ENCODE measurements around the gene MTCL3.
A peak's percentile ranks its signal among the peaks of the same experiment; 100 is the strongest.

Gene MTCL3

DNA sequence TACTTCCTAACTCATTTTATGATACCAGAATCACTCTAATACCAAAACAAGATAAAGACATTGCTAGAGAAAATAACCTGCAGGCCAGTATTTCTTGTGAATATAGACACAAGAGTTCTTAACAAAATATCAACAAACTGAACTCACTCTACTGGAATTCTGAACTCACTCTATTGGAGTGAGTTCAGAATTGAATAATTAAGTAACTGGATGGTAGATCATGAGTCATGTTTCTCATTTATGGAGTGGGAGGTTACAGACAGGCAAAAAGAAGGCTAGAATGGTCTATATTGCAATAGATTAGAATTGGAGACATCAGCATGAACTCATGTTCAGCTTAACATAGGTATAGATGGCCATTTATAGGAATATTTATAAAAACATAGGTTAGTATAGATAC is 31.3 kb upstream of the MTCL3 start:
- H3K27ac ChIP-seq (ENCODE audit: insufficient read depth in 1 of 2, low read depth in 1 of 2, low read length in 2 of 2, poor library complexity in 1 of 2, severe bottlenecking in 2 of 2): no peak overlapping the region
- no peaks in the 10 kb centered on the region for H3K36me3 ChIP-seq (ENCODE audit: control insufficient read depth in 4 of 4, insufficient read depth in 4 of 4, low read length in 3 of 4)
- no peak for DNase-seq
- H3K4me3 ChIP-seq (ENCODE audit: control insufficient read depth in 1 of 7, extremely low read depth in 1 of 7, insufficient read depth in 4 of 7, low read depth in 2 of 7, low read length in 6 of 7): no peak overlapping the region
- H3K9me3 ChIP-seq (ENCODE audit: control extremely low read depth in 1 of 5, control insufficient read depth in 4 of 5, insufficient read depth in 2 of 5, low read depth in 1 of 5, low read length in 4 of 5): no peaks in the 10 kb centered on the region
- no peaks in the 10 kb centered on the region for H3K4me1 ChIP-seq (ENCODE audit: control extremely low read depth in 1 of 4, control insufficient read depth in 4 of 4, insufficient read depth in 4 of 4, low read length in 3 of 4)
- H3K27me3 ChIP-seq (replicated peaks in 2 of 5; ENCODE audit: control insufficient read depth in 4 of 5, insufficient read depth in 5 of 5, low read length in 4 of 5): peaks cover 0 to 5% (median 0%) of the 10 kb centered on the region in 5 experiments
- ChIA-PET CTCF (no interaction called here), POLR2A (no interaction called here)

DNA sequence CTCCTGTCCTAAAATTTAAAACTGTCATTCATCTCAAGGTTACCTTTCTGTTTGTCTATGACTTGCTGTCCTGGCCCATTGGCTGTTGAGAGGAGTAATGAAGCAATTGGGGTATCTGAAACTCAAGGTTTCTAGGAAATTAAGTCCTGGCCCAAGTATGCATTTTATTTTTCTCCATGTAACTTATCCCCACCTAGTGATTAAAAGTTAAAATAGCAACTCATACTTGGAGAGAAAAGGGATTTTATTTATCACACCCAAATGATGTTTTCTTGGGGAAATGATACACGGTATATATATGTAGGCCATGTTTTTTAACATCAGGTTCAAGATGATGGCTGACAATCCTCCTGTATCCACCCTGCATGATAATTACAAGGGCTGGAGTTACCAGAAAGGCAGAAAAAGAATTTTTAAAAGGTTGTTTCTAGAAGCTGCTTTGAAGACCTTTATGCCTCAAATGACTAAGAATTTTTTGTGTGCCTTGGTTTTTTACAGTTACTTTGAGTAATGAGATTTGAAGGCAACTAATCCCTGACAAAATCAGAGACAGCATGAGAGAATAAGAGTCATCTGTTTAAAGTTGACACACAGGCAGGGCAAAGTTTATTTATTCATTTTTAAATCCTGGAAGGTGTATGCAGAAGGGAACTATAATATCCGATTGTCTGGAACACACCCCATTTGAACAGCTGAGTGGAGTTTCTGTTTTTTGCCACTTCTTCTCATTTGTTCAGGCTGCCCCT is 28.9 kb upstream of the MTCL3 start:
- CTCF ChIA-PET: interaction anchor here (1.0 kb wide), 1 partner anchor 245 kb away, joined by 3 read pairs; no protein-coding TSS in a partner anchor
- Histone ChIP-seq H3K4me3 (ENCODE audit: control insufficient read depth in 1 of 7, extremely low read depth in 1 of 7, insufficient read depth in 4 of 7, low read depth in 2 of 7, low read length in 6 of 7) (no peak overlapping the region), H3K27me3 (replicated peaks in 2 of 5; ENCODE audit: control insufficient read depth in 4 of 5, insufficient read depth in 5 of 5, low read length in 4 of 5) (peaks cover 0 to 7% (median 0%) of the 10 kb centered on the region in 5 experiments), H3K36me3 (ENCODE audit: control insufficient read depth in 4 of 4, insufficient read depth in 4 of 4, low read length in 3 of 4) (no peaks in the 10 kb centered on the region), H3K4me1 (ENCODE audit: control extremely low read depth in 1 of 4, control insufficient read depth in 4 of 4, insufficient read depth in 4 of 4, low read length in 3 of 4) (no peaks in the 10 kb centered on the region), H3K9me3 (ENCODE audit: control extremely low read depth in 1 of 5, control insufficient read depth in 4 of 5, insufficient read depth in 2 of 5, low read depth in 1 of 5, low read length in 4 of 5) (no peaks in the 10 kb centered on the region), H3K27ac (ENCODE audit: insufficient read depth in 1 of 2, low read depth in 1 of 2, low read length in 2 of 2, poor library complexity in 1 of 2, severe bottlenecking in 2 of 2) (no peak overlapping the region)
- POLR2A ChIA-PET: no interaction called here
- WGBS (ENCODE audit: insufficient coverage): 80% methylated on average over 2 of the region's 2 CpGs
- DNase-seq: no peak

DNA sequence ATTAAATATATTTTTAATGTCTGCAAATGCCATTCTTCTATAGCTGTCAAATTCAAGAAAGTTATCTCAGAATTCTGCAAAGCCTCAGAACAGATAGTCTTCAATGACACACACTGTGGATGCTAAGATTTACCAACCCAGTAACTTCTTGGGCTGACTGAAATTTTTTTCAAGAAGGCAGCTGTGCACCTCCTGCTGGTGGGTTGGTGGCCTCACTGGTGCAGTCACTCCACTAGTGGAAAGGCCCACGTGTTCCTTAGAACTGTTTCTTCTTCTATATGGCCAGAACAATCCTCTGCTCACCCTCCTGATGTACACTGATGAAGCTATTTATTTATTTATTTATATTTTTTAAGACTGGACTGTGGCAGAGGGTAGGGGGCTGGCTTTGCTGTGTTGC is 28.1 kb upstream of the MTCL3 start:
- WGBS (ENCODE audit: insufficient coverage): no CpG with 5 or more reads among the region's 1 CpG
- no peaks in the 10 kb centered on the region for H3K36me3 ChIP-seq (ENCODE audit: control insufficient read depth in 4 of 4, insufficient read depth in 4 of 4, low read length in 3 of 4)
- no peak overlapping the region for H3K4me3 ChIP-seq (ENCODE audit: control insufficient read depth in 1 of 7, extremely low read depth in 1 of 7, insufficient read depth in 4 of 7, low read depth in 2 of 7, low read length in 6 of 7)
- no peaks in the 10 kb centered on the region for H3K4me1 ChIP-seq (ENCODE audit: control extremely low read depth in 1 of 4, control insufficient read depth in 4 of 4, insufficient read depth in 4 of 4, low read length in 3 of 4)
- DNase-seq: peak in 2 of 3 donors; percentile 24 to 26
- CTCF ChIA-PET: interaction anchor here (0.9 to 1.3 kb wide), 2 partner anchors 80 to 81 kb away, joined by 3 read pairs; no protein-coding TSS in a partner anchor
- H3K9me3 ChIP-seq (ENCODE audit: control extremely low read depth in 1 of 5, control insufficient read depth in 4 of 5, insufficient read depth in 2 of 5, low read depth in 1 of 5, low read length in 4 of 5): no peaks in the 10 kb centered on the region
- POLR2A ChIA-PET: no interaction called here
- H3K27me3 ChIP-seq (replicated peaks in 2 of 5; ENCODE audit: control insufficient read depth in 4 of 5, insufficient read depth in 5 of 5, low read length in 4 of 5): peaks cover 0 to 7% (median 0%) of the 10 kb centered on the region in 5 experiments
- H3K27ac ChIP-seq (ENCODE audit: insufficient read depth in 1 of 2, low read depth in 1 of 2, low read length in 2 of 2, poor library complexity in 1 of 2, severe bottlenecking in 2 of 2): no peak overlapping the region

DNA sequence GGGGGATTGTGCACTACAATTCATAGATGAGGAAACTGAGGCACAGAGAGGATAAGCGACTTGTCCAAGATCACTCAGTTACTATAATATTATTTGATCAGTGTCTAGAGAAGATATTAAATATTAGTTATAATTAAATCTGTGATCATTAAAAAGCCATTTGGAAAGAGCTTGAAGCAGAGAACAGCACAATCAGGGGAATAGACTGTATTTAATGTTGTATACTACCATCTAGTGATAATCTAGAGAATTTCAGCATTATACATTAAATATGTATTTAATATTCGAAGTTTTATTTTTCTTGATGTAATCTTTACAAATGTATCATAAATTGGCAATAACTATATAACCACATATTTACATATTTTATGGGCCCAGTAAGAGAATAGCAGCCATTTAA is 20.1 kb upstream of the MTCL3 start:
- peaks cover 2 to 10% (median 6%) of the 10 kb centered on the region in 5 experiments for H3K27me3 ChIP-seq (replicated peaks in 2 of 5; ENCODE audit: control insufficient read depth in 4 of 5, insufficient read depth in 5 of 5, low read length in 4 of 5)
- ChIA-PET POLR2A (no interaction called here), CTCF (interaction anchor here (0.8 to 3.6 kb wide), 16 partner anchors 9 to 238 kb away, joined by 3 to 27 read pairs (median 5); partner anchors contain the start of genes KIAA0408 and MTCL3)
- H3K4me3 ChIP-seq (ENCODE audit: control insufficient read depth in 1 of 7, extremely low read depth in 1 of 7, insufficient read depth in 4 of 7, low read depth in 2 of 7, low read length in 6 of 7): no peak overlapping the region
- H3K36me3 ChIP-seq (ENCODE audit: control insufficient read depth in 4 of 4, insufficient read depth in 4 of 4, low read length in 3 of 4): no peaks in the 10 kb centered on the region
- peak in 2 of 3 donors; percentile 52 to 54 for DNase-seq
- no CpG with 5 or more reads among the region's 2 CpGs for WGBS (ENCODE audit: insufficient coverage)
- no peak overlapping the region for H3K27ac ChIP-seq (ENCODE audit: insufficient read depth in 1 of 2, low read depth in 1 of 2, low read length in 2 of 2, poor library complexity in 1 of 2, severe bottlenecking in 2 of 2)
- H3K9me3 ChIP-seq (ENCODE audit: control extremely low read depth in 1 of 5, control insufficient read depth in 4 of 5, insufficient read depth in 2 of 5, low read depth in 1 of 5, low read length in 4 of 5): no peaks in the 10 kb centered on the region
- no peaks in the 10 kb centered on the region for H3K4me1 ChIP-seq (ENCODE audit: control extremely low read depth in 1 of 4, control insufficient read depth in 4 of 4, insufficient read depth in 4 of 4, low read length in 3 of 4)

DNA sequence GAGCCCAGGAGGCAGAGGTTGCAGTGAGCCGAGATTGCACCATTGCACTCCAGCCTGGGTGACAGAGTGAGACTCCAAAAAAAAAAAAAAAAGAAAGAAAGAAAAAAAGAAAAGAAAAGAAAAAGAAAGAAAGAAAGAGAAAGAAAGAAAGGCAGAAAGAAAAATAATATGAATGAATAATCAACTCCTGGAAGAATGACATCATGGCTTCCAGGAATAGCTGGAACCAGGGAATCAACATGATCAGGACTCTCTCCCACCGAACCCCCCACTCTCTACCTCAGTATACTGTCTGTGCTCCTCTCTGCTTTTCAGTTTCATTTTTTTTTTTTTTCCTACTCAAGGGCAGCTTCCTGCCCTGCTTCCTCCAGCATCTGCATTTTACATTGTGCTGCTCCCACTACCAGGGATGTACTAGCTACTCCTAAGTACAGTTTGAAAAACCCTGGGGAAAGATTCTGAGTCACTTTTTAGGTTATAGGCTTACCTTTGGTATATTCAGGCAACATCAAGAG is 19.7 kb upstream of the MTCL3 start:
- Histone ChIP-seq H3K4me1 (ENCODE audit: control extremely low read depth in 1 of 4, control insufficient read depth in 4 of 4, insufficient read depth in 4 of 4, low read length in 3 of 4) (no peaks in the 10 kb centered on the region), H3K36me3 (ENCODE audit: control insufficient read depth in 4 of 4, insufficient read depth in 4 of 4, low read length in 3 of 4) (no peaks in the 10 kb centered on the region), H3K9me3 (ENCODE audit: control extremely low read depth in 1 of 5, control insufficient read depth in 4 of 5, insufficient read depth in 2 of 5, low read depth in 1 of 5, low read length in 4 of 5) (no peaks in the 10 kb centered on the region), H3K27me3 (replicated peaks in 2 of 5; ENCODE audit: control insufficient read depth in 4 of 5, insufficient read depth in 5 of 5, low read length in 4 of 5) (peaks cover 2 to 10% (median 6%) of the 10 kb centered on the region in 5 experiments), H3K4me3 (ENCODE audit: control insufficient read depth in 1 of 7, extremely low read depth in 1 of 7, insufficient read depth in 4 of 7, low read depth in 2 of 7, low read length in 6 of 7) (no peak overlapping the region), H3K27ac (ENCODE audit: insufficient read depth in 1 of 2, low read depth in 1 of 2, low read length in 2 of 2, poor library complexity in 1 of 2, severe bottlenecking in 2 of 2) (no peak overlapping the region)
- DNase-seq: no peak
- 56% methylated on average over 2 of the region's 2 CpGs for WGBS (ENCODE audit: insufficient coverage)
- ChIA-PET CTCF (interaction anchor here (0.7 to 3.6 kb wide), 17 partner anchors 20 to 237 kb away, joined by 3 to 27 read pairs (median 5); partner anchors contain the start of genes KIAA0408 and MTCL3), POLR2A (no interaction called here)

DNA sequence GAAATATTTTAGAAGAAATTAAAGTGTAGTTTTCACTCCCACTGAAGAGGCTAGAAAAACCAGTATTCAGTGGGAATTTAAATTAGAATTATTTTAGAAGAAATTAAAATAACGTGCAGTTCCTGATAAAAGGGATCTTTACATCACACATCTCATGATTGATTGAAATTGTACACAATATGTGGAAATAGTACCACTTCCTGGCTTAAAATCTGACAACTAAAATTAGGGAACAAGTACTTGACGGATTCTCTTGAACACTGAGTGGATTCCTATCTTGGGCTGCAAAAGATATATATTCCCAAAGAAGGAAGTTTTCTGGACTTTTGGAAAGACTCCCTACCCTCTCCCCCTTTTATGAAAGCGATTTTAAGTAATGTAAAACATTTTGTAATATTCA is 14.6 kb upstream of the MTCL3 start:
- DNase-seq: no peak
- Histone ChIP-seq H3K4me3 (ENCODE audit: control insufficient read depth in 1 of 7, extremely low read depth in 1 of 7, insufficient read depth in 4 of 7, low read depth in 2 of 7, low read length in 6 of 7) (no peak overlapping the region), H3K36me3 (ENCODE audit: control insufficient read depth in 4 of 4, insufficient read depth in 4 of 4, low read length in 3 of 4) (no peaks in the 10 kb centered on the region), H3K9me3 (ENCODE audit: control extremely low read depth in 1 of 5, control insufficient read depth in 4 of 5, insufficient read depth in 2 of 5, low read depth in 1 of 5, low read length in 4 of 5) (no peaks in the 10 kb centered on the region), H3K27me3 (replicated peaks in 2 of 5; ENCODE audit: control insufficient read depth in 4 of 5, insufficient read depth in 5 of 5, low read length in 4 of 5) (peaks cover 0 to 16% (median 10%) of the 10 kb centered on the region in 5 experiments), H3K27ac (ENCODE audit: insufficient read depth in 1 of 2, low read depth in 1 of 2, low read length in 2 of 2, poor library complexity in 1 of 2, severe bottlenecking in 2 of 2) (no peak overlapping the region), H3K4me1 (ENCODE audit: control extremely low read depth in 1 of 4, control insufficient read depth in 4 of 4, insufficient read depth in 4 of 4, low read length in 3 of 4) (no peaks in the 10 kb centered on the region)
- CTCF ChIA-PET: interaction anchor here (1.0 kb wide), 1 partner anchor 70 kb away, joined by 3 read pairs; no protein-coding TSS in a partner anchor
- POLR2A ChIA-PET: no interaction called here
- no CpG with 5 or more reads among the region's 3 CpGs for WGBS (ENCODE audit: insufficient coverage)

DNA sequence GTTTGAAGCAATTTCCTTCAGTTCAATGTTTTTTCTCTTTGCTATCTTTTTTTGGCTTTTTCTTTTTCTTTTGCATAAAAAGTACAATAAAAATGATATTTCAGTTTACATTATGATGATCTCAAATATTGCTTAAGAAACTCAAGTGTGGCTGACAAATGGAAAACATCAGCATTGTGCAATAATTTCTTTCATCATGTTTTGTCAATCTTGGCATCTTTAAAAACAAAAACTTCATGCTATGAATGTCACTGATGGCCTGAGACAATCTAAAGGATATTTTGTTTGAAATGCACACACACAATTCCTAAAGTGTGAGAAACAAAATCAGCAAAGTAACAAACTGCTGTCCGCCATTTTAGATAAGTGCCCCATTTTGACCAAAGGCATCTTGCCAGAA is 13.9 kb upstream of the MTCL3 start:
- 100% methylated on average over 1 of the region's 1 CpG for WGBS (ENCODE audit: insufficient coverage)
- H3K4me1 ChIP-seq (ENCODE audit: control extremely low read depth in 1 of 4, control insufficient read depth in 4 of 4, insufficient read depth in 4 of 4, low read length in 3 of 4): no peaks in the 10 kb centered on the region
- H3K27ac ChIP-seq (ENCODE audit: insufficient read depth in 1 of 2, low read depth in 1 of 2, low read length in 2 of 2, poor library complexity in 1 of 2, severe bottlenecking in 2 of 2): no peak overlapping the region
- H3K4me3 ChIP-seq (ENCODE audit: control insufficient read depth in 1 of 7, extremely low read depth in 1 of 7, insufficient read depth in 4 of 7, low read depth in 2 of 7, low read length in 6 of 7): no peak overlapping the region
- CTCF ChIA-PET: interaction anchor here (1.6 kb wide), 1 partner anchor 23 kb away, joined by 6 read pairs; no protein-coding TSS in a partner anchor
- no peak for DNase-seq
- no peaks in the 10 kb centered on the region for H3K9me3 ChIP-seq (ENCODE audit: control extremely low read depth in 1 of 5, control insufficient read depth in 4 of 5, insufficient read depth in 2 of 5, low read depth in 1 of 5, low read length in 4 of 5)
- peaks cover 0 to 16% (median 10%) of the 10 kb centered on the region in 5 experiments for H3K27me3 ChIP-seq (replicated peaks in 2 of 5; ENCODE audit: control insufficient read depth in 4 of 5, insufficient read depth in 5 of 5, low read length in 4 of 5)
- POLR2A ChIA-PET: no interaction called here
- no peaks in the 10 kb centered on the region for H3K36me3 ChIP-seq (ENCODE audit: control insufficient read depth in 4 of 4, insufficient read depth in 4 of 4, low read length in 3 of 4)

All from common myeloid progenitor, CD34-positive (primary cell).